Suprapubic skin (tissue), 4 donors: ENCODE results near the gene KRT15.

ENCODE experiments used
- CTCF ChIP-seq, 2 donors: fragments of 200-600 bp in 1 of 2; fragments of 450-650 bp in 1 of 2; sonication (generic) in 1 of 2; IDR thresholded peaks; one replicate each; pipeline ENCODE4 v1.5.1; 2016 to 2019; ENCODE audit warnings: antibody characterized with exemption in 2 of 2, mild to moderate bottlenecking in 1 of 2, moderate library complexity in 1 of 2
- EP300 ChIP-seq: sonication (generic); formaldehyde crosslinking; IDR thresholded peaks from one replicate; pipeline ENCODE4 v1.6.1; 2017; ENCODE audit warnings: antibody characterized with exemption
- POLR2A ChIP-seq, 2 donors: fragments of 450-650 bp; IDR thresholded peaks; one replicate each; pipeline ENCODE4 v1.6.1; 2017; ENCODE audit warnings: antibody characterized with exemption in 2 of 2, mild to moderate bottlenecking in 2 of 2, moderate library complexity in 2 of 2
- POLR2AphosphoS5 ChIP-seq, 3 donors: sonication (generic); formaldehyde crosslinking; IDR thresholded peaks; one replicate each; pipeline ENCODE4 v1.6.1; 2017; ENCODE audit warnings: antibody characterized with exemption in 3 of 3

GRCh38 chr17:41535764-41536481 lies 17.2 kb upstream of the KRT15 start:
- TF ChIP-seq CTCF (IDR thresholded peaks at IDR 0.05) = no peak
- TF ChIP-seq POLR2AphosphoS5 (IDR thresholded peaks at IDR 0.05) = no peak
- no peak for TF ChIP-seq POLR2A (IDR thresholded peaks at IDR 0.05)
- no peak for TF ChIP-seq EP300
